Skeletal muscle satellite cell (primary cell): Measurements from ENCODE around the gene PUSL1.

Experiments
- H3K27me3 ChIP-seq: 2 replicates; pipeline ENCODE4 v1.7.0; 2013; ENCODE audit warnings: low read length; ENCODE audit not compliant: control insufficient read depth, insufficient read depth
- H3K36me3 ChIP-seq: 2 replicates; pipeline ENCODE4 v1.7.0; 2013; ENCODE audit warnings: mild to moderate bottlenecking, control low read depth, low read length; ENCODE audit not compliant: insufficient read depth
- H3K4me1 ChIP-seq: 2 replicates; pipeline ENCODE4 v1.7.0; 2013; ENCODE audit warnings: low read length; ENCODE audit not compliant: control insufficient read depth, insufficient read depth
- H3K4me2 ChIP-seq: 2 replicates; pipeline ENCODE4 v1.7.0; 2013; ENCODE audit warnings: mild to moderate bottlenecking, low read length
- H3K4me3 ChIP-seq: 2 replicates; pipeline ENCODE4 v1.7.0; 2013; ENCODE audit warnings: low read length
- H3K9ac ChIP-seq: 2 replicates; pipeline ENCODE4 v1.7.0; 2013; ENCODE audit warnings: mild to moderate bottlenecking, low read depth, low read length, moderate library complexity
- H3K9me3 ChIP-seq: replicated peaks from 2 replicates; pipeline ENCODE4 v1.7.0; 2013; ENCODE audit warnings: mild to moderate bottlenecking, control low read depth, low read length

The PUSL1 gene

DNA sequence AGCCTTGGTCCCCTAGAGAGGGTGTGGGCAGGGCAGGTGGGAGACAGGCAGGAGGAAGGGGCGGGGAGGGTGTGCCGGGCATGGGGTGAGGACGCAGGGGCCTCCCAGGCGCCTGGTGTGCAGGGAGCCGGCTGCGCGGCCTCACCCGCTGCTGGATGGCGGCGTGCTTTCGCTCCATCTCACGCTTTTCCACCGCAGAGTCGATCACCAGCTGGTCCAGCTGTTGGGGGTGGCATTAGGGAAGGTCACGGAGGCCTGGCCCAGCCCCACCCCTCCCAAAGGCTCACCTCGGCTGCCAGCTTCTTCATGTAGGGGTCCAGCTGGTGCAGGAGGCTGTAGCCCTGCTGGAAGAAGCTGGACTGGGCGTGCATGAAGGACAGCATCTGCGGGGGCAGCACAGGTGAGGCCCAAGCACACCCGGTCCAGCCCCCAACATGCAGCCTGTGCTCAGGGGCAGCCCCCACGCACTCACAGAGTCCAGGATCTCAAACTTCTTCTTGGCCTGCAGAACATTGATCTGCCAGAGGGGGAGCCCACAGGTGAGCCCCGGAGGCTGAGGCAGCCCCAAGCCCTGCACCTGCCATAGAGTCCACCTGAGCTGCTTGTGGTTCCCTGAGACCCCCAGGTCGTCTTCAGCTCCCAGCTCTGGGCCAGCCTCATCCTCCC is 8.6 kb upstream of the PUSL1 start:
- Histone ChIP-seq H3K9me3 (no peaks in the 10 kb centered on the region), H3K36me3 (peaks cover 28% of the 10 kb centered on the region), H3K27me3 (no peaks in the 10 kb centered on the region), H3K4me3 (no peak overlapping the region), H3K4me1 (peaks cover 9% of the 10 kb centered on the region), H3K9ac (no peak overlapping the region), H3K4me2 (no peak overlapping the region)

DNA sequence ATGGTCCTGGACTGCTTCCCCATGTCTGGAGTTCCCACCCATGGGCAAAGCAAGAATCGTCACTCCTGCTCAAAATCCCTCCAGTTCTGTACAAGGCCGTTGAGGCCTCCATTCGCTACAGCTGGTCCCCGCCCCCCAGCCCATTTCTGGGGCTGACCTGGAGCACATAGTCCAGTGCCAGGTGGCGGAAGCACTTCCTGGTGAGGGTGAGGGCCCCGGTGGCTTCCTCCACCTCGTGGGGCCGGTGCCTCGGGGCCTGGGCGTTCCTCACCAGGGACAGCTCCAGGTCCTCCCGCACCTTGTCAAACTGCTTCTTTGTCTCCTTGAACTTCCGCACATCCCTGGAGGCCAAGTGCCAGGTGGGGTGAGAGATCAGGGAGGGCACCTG is 8.1 kb upstream of the PUSL1 start:
- Histone ChIP-seq H3K27me3 (no peaks in the 10 kb centered on the region), H3K4me3 (no peak overlapping the region), H3K4me2 (no peak overlapping the region), H3K36me3 (peaks cover 25% of the 10 kb centered on the region), H3K9me3 (no peaks in the 10 kb centered on the region), H3K4me1 (peaks cover 14% of the 10 kb centered on the region), H3K9ac (no peak overlapping the region)

DNA sequence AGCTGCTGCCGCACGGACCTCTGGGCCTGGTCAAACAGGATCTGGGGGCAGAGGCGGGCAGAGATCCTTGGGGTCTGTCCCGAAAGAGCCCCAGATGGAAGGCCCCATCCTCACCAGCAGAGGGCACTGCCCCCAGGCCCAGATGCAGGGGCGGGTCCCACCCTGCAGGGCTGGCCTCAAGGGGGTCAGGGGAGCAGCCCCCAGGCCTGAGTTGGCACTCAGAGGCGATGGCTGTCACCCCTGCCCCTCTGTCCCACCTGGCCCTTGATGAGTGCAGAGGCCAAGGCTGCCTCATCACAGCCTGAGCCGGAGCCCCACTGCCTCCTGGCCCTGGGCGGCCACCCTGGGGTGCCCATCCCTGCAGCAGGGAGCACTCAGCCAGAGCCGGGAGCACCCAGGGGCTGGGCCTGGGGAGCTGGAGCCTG is 6.4 kb upstream of the PUSL1 start:
- Histone ChIP-seq H3K4me2 (no peak overlapping the region), H3K9ac (no peak overlapping the region), H3K36me3 (peaks cover 16% of the 10 kb centered on the region), H3K4me3 (no peak overlapping the region), H3K9me3 (no peaks in the 10 kb centered on the region), H3K4me1 (peaks cover 31% of the 10 kb centered on the region), H3K27me3 (no peaks in the 10 kb centered on the region)

DNA sequence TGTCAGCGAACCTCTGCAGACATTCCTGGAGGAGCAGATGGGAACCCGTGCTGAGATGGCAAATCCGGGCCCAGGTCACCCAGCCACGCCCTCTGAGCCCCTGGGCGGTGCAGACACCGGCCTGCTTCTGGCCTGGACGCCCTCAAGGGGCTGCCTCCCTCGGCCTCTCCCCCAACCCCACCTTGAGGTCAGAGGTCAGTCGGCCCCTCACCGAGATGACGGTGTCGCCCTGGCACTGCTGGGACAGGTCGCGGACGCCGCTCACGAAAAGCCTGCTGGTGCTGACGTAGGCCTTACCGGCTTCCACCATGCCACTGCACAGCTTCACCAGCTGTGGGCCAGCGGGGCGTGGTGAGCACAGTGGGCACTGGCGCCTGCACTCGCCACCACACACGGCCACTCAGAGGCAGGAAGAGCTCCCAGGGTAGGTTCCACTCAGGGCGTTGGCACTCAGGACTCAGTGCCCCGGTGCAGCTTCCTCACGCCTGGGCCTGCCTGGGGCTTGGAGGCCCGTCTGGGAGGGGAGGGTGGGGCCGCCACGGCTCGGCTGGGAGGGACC is 5.4 kb upstream of the PUSL1 start:
- no peak overlapping the region for H3K4me2 ChIP-seq
- no peak overlapping the region for H3K9ac ChIP-seq
- H3K9me3 ChIP-seq, result no peaks in the 10 kb centered on the region
- no peak overlapping the region for H3K4me3 ChIP-seq
- peaks cover 31% of the 10 kb centered on the region for H3K4me1 ChIP-seq
- no peaks in the 10 kb centered on the region for H3K27me3 ChIP-seq
- H3K36me3 ChIP-seq, result peaks cover 16% of the 10 kb centered on the region

DNA sequence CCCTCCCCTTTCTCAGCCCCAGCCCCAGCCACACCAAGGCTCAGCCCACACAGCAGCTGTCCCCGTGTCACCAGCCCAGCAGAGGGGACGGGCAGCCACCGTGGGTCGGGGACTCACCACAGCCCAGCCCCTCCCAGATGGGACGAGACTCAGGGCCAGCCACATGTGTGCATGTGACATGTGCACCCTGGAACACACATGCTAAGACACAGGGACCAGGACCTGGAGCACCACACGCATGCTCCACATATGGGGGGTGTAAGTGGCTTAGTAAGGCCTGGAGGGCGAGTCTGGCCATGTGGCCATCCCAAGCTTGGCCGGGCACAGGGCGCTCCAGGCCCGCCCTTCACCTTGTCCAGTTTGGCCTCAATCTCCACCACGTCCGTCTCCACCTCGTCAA is 4.7 kb upstream of the PUSL1 start:
- H3K4me3 ChIP-seq, result no peak overlapping the region
- peaks cover 31% of the 10 kb centered on the region for H3K4me1 ChIP-seq
- no peak overlapping the region for H3K9ac ChIP-seq
- H3K27me3 ChIP-seq, result no peaks in the 10 kb centered on the region
- H3K9me3 ChIP-seq, result no peaks in the 10 kb centered on the region
- peaks cover 16% of the 10 kb centered on the region for H3K36me3 ChIP-seq
- H3K4me2 ChIP-seq, result no peak overlapping the region

DNA sequence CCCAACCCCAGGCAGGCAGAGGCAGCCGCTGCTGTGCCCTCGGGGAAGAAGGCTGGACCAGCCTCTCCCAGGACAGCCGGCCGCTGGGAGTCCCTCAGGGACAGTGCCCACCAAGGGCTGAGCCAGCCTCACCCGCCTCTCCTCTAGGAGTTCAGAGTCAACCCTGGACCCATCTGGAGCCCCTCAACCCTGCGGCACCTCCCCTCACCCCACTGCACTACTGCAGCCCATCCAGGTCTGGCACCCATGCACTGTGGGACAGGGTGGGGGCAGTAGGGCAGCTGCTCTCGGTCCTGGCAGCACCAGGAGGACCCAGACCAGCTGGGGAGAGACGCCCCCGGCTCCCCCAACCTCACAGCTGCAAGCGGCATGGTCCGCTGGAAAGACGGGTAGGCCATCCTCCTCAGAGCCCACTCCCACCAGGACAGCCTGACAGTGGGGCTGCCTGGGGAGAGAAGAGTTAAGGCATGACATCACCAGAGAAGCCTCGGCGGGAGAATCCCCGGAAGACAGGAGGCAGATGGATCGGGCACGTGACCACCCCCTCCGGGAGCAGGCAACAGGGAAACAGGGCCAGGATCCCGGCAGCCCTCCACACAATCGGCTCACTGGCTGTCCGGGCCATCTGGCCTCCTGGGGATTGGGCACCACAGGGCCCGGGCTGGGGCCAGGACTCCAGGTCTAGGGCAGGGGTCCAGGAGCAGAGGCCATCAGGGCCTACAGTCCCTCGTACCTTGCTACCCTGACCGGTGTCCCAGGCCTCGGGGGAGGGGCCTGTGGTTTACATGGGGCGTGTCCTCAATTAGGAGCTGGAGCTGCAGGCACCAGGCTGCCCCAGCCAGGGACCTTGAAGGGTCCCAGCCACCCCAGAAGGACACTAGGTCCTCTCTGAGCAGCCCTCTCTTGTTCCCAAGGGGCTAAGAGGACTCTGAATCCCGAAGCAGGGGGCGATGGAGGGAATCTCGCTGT is 3.8 kb upstream of the PUSL1 start:
- H3K9ac ChIP-seq, result peak overlapping the region; percentile 59

DNA sequence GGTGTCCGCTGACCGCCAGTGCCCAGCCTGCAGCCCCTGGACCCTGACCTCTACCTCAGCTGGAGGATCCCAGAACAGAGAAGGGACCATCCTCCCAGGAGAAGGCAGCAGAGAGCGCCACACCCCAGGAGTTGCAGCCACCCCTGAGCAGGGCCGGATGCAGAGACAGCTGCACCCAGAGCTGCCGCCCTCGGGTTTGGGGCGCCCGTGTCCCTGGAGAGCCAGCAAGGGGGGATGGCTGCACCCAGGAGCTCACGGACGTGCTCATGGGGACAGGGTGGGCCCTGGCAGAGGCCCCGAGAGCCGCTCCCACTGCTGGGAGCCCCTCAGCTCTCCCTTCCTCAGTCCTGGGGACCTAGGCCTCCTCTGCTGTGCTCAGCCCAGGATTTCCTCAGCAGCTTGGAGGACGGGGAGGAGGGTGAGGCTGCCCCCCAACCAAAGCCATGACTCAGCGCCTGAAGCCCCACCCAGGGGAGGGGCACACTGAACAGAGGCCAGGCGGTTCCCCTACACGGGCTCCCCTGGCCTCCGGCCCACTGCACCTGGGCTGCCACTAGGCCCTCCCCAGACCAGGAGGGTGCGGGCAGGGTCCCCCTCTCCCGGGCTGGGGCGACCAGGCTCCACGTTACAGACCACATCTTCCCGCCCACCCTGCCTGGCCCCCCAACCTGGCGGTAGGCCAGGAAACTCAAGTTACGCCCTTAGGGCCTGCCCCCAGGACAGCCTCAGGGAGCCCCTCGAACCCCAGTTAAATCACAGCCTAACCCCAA is 2.9 kb upstream of the PUSL1 start:
- H3K4me3 ChIP-seq, result peak overlapping the region; percentile 94
- H3K4me2 ChIP-seq, result peak overlapping the region; percentile 94
- H3K9ac ChIP-seq, result peak overlapping the region; percentile 59
- H3K27me3 ChIP-seq, result no peaks in the 10 kb centered on the region
- no peaks in the 10 kb centered on the region for H3K9me3 ChIP-seq
- H3K4me1 ChIP-seq, result peaks cover 43% of the 10 kb centered on the region
- peaks cover 13% of the 10 kb centered on the region for H3K36me3 ChIP-seq

More for the DNA sequence above, 3.8 kb upstream of the PUSL1 start:
- Histone ChIP-seq H3K9me3 (no peaks in the 10 kb centered on the region), H3K36me3 (peaks cover 12% of the 10 kb centered on the region), H3K4me2 (peak overlapping the region; percentile 94), H3K4me3 (peak overlapping the region; percentile 94), H3K27me3 (no peaks in the 10 kb centered on the region), H3K4me1 (peaks cover 37% of the 10 kb centered on the region)

DNA sequence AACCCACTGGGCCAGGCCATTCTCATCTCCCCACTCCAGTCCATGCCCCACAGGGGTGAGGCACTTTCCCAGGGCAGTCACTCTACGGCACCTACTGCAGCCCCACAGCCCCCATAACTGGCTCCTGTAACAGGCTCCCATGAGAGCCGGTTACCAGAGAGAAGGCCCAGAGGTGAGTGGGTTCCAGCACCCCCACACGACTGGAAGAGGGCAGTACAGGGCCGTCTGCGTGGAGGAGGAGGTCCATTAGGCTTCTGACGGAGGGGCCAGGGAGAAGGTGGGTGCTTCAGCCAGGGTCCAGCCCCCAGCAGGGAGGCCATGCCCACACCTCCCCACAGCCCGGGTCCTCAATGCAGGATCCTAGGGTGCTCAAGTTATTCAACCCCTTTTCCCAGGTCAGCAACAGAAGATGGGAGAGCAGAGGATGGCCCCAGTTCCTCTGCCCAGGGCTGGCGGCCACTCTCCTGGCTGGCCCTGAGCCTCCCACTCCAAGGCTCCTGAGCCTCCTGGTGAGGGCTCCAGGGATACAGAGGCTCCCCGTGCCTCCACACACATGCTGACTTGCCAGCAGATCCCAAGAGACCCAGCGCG is 2.2 kb upstream of the PUSL1 start:
- Histone ChIP-seq H3K4me3 (peak overlapping the region; percentile 94), H3K36me3 (peaks cover 19% of the 10 kb centered on the region), H3K4me1 (peaks cover 43% of the 10 kb centered on the region), H3K27me3 (no peaks in the 10 kb centered on the region), H3K9ac (peak overlapping the region; percentile 43), H3K9me3 (no peaks in the 10 kb centered on the region), H3K4me2 (peak overlapping the region; percentile 94)

DNA sequence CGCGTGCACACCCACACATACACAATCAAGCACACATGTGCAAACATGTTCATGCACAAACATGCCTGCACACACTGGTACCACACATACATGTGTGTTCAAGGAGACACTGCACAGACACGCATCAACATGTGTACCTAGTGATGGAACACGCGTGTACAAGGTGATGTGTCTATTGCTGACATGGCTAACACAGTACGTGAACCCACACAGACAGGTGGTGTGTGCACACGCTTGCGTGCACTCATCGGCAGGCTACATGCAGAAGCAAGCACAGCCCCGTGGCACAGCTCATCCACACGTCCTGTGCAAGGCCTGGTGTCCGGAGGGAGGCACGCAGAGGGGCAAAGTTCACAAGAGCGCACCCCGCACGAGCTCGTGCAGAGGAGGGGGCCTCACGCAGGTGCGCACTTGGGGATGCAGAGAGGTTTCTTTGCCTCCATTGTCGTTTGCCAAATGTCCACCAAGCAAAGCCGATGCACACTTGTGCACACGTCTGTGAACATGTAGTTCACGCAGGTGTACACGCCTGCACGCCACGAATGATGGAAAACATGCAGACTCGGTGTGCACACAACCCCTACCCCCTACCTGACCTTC is 1.6 kb upstream of the PUSL1 start:
- Histone ChIP-seq H3K4me3 (peak overlapping the region; percentile 94), H3K9me3 (no peaks in the 10 kb centered on the region), H3K4me2 (peak overlapping the region; percentile 94), H3K36me3 (peaks cover 25% of the 10 kb centered on the region), H3K9ac (peak overlapping the region; percentile 83), H3K4me1 (peaks cover 43% of the 10 kb centered on the region), H3K27me3 (no peaks in the 10 kb centered on the region)

DNA sequence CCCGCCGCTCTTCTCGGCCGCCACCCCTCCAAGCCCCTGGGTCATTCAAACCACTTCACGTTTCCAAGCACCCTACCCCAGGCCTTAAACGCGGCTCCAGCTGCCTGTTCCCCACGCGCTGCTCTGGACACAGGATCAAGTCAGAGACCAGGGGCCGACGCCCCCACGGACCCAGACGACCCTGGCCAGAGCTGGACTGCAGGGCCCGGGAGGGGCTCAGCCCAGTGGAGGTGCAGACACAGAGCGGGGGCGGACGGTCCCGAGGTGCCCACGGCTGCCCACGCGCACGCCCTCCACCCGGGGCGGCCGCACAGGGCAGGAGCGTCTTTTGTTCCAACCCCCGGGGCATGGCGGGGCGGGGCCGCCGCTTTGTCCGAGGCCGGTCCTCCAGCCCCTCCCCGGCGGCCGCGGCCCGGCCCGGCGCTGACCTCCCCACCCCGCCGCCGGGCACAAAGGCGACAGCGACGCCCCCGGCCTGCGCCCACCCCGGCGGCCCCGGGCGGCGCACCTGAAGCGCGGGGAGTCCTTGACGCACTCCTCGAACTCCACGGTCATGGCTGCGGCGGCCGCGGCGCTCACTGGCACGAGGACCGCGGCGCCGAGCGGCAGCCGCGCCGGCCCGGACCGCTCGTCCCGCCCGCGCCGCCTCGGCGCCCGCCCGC is 1.0 kb upstream of the PUSL1 start:
- H3K27me3 ChIP-seq, result no peaks in the 10 kb centered on the region
- no peaks in the 10 kb centered on the region for H3K9me3 ChIP-seq
- peak overlapping the region; percentile 94 for H3K4me2 ChIP-seq
- peak overlapping the region; percentile 83 for H3K9ac ChIP-seq
- H3K36me3 ChIP-seq, result peaks cover 29% of the 10 kb centered on the region
- H3K4me3 ChIP-seq, result peak overlapping the region; percentile 94
- H3K4me1 ChIP-seq, result peaks cover 43% of the 10 kb centered on the region
